Skeletal muscle tissue (tissue), 4 donors: Measurements from ENCODE around the gene SGMS2. TPM values are rescaled to one million over a fixed set of nuclear protein-coding genes. Genes with fewer than 3 reads are reported as not detected.

ENCODE experiments used
- H3K27ac ChIP-seq: one replicate; pipeline ENCODE4 v1.7.0; 2013; ENCODE audit warnings: mild to moderate bottlenecking, low read depth, low read length, inconsistent platforms
- H3K27me3 ChIP-seq, 3 donors: one replicate each; pipeline ENCODE4 v1.7.0; 2013; ENCODE audit warnings: low read length in 3 of 3; ENCODE audit not compliant: control insufficient read depth in 3 of 3, insufficient read depth in 3 of 3
- H3K36me3 ChIP-seq, 3 donors: one replicate each; pipeline ENCODE4 v1.7.0; 2013; ENCODE audit warnings: low read length in 3 of 3; ENCODE audit not compliant: control insufficient read depth in 3 of 3, insufficient read depth in 3 of 3
- H3K4me1 ChIP-seq, 3 donors: one replicate each; pipeline ENCODE4 v1.7.0; 2013; ENCODE audit warnings: low read length in 3 of 3, mild to moderate bottlenecking in 3 of 3; ENCODE audit not compliant: control insufficient read depth in 3 of 3, insufficient read depth in 3 of 3
- H3K4me3 ChIP-seq, 3 donors: one replicate each; pipeline ENCODE4 v1.7.0; 2013; ENCODE audit warnings: low read length in 3 of 3
- H3K9ac ChIP-seq, 3 donors: one replicate each; pipeline ENCODE4 v1.7.0; 2013; ENCODE audit warnings: low read length in 3 of 3, mild to moderate bottlenecking in 3 of 3, moderate library complexity in 2 of 3, low read depth in 1 of 3
- H3K9me3 ChIP-seq, 3 donors: one replicate each; pipeline ENCODE4 v1.7.0; 2013; ENCODE audit warnings: low read length in 3 of 3; ENCODE audit not compliant: control insufficient read depth in 3 of 3
- total RNA-seq: library from RNA; depleted of rRNA; stranded (reverse); fragments of >200 nt; gene quantifications from one replicate; pipeline ENCODE4 v1.2.3, GENCODE V29; 2014
- donor health status: Osteomylitis.

The SGMS2 gene
- total RNA-seq, 1 donor from 2014 or later, result 13.0 TPM

GRCh38 chr4:107862658-107863057 lies 37.9 kb downstream of the SGMS2 start:
- no peak overlapping the region for H3K4me3 ChIP-seq
- peaks cover 0 to 3% (median 0%) of the 10 kb centered on the region in 3 donors for H3K36me3 ChIP-seq
- no peaks in the 10 kb centered on the region for H3K9me3 ChIP-seq
- no peak overlapping the region for H3K9ac ChIP-seq
- peaks cover 2 to 22% (median 5%) of the 10 kb centered on the region in 3 donors for H3K4me1 ChIP-seq
- no peaks in the 10 kb centered on the region for H3K27me3 ChIP-seq
- H3K27ac ChIP-seq, result no peak overlapping the region

DNA sequence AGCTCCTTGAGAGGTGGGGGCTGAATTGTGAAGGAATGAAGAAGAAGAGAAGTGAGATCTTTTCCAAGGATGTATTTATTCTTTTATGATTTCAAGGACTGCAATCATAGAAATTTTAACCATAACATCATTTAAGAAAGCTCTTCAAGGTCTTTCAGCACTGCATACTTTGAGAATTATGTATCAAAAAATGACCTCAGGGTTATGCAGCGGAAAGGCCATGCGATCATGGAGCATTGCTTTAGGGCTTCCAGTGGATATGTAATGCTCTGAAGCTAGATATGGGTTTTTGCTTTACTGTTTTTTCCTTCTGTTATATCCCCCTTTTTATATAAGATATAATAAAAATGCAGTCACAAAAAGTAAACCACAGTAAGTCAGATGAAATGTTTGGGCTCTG lies 38.7 kb downstream of the SGMS2 start:
- H3K27ac ChIP-seq, result no peak overlapping the region
- H3K4me3 ChIP-seq, result no peak overlapping the region
- peaks cover 0 to 3% (median 0%) of the 10 kb centered on the region in 3 donors for H3K36me3 ChIP-seq
- H3K9me3 ChIP-seq, result no peaks in the 10 kb centered on the region
- H3K9ac ChIP-seq, result no peak overlapping the region
- H3K27me3 ChIP-seq, result no peaks in the 10 kb centered on the region
- H3K4me1 ChIP-seq, result peaks cover 0 to 15% (median 4%) of the 10 kb centered on the region in 3 donors

DNA sequence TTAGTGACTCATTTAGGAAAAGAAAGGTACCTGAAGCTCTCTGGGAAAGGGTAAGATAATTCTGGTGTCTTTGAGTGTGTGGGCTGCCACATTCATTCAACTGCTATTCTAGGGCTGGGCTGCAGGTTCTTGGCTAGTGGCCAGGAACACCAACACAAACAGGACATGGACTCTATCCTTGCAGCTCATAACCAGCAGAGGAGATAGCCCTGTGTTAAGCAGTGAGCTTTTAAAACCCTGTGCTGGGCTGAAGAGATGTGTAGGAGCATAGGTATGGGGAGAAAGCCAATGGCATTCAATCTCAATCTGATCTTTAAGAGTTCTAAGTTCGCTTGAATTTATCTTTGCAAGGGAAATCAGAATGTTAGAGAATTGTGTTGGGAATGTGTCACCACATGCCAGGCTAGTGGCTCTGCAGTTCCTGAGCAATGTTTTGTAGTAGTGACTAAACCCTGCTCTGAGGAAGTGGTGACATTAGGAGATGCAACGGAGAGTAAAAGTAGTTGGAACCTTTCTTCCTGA lies 39.2 kb downstream of the SGMS2 start:
- H3K9ac ChIP-seq, result no peak overlapping the region
- H3K4me1 ChIP-seq, result peaks cover 0 to 15% (median 4%) of the 10 kb centered on the region in 3 donors
- no peak overlapping the region for H3K27ac ChIP-seq
- H3K4me3 ChIP-seq, result no peak overlapping the region
- no peaks in the 10 kb centered on the region for H3K9me3 ChIP-seq
- no peaks in the 10 kb centered on the region for H3K27me3 ChIP-seq
- H3K36me3 ChIP-seq, result peaks cover 0 to 3% (median 0%) of the 10 kb centered on the region in 3 donors

DNA sequence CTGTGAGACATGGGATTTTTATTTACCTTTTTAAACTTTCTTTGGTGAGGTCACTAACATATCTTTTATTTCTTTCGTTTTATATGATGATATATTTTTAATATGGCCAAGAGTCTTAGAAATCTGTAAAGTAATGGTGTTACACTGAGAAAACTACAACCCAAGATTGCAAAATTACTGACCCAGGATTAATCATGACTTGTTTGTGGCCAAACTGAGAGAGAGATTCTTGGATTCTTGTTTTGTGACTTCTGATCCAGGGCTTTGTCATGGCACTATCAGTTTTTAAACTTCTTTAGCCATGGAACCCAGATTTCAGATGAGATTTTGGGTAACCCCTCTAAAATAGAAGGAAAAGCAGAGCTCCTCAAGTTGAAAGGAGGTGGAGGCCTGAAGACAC lies 42.0 kb downstream of the SGMS2 start:
- H3K36me3 ChIP-seq, result no peaks in the 10 kb centered on the region
- no peak overlapping the region for H3K27ac ChIP-seq
- H3K27me3 ChIP-seq, result no peaks in the 10 kb centered on the region
- H3K9me3 ChIP-seq, result no peaks in the 10 kb centered on the region
- no peak overlapping the region for H3K4me3 ChIP-seq
- H3K4me1 ChIP-seq, result peaks cover 0 to 15% (median 4%) of the 10 kb centered on the region in 3 donors
- H3K9ac ChIP-seq, result no peak overlapping the region

DNA sequence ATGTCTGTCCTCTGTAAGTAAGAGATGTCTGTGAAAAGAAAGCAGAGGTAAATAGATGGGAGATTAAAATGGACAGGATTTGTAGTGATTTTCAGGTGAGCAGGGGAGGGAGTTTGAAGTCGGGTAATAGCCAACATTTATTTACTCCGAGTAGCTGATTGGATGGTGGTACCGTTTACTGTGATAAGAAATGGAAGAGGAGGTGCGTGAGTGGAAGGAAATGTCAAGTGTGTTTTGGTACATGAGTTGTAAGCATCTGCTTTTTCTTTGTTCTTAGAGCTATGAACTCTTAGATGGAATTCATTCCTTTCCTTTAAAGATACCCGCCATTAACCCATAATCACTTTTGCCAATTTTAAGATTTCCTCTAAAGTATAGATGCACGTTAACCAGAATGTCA lies 45.5 kb downstream of the SGMS2 start:
- Histone ChIP-seq H3K27me3 (no peaks in the 10 kb centered on the region), H3K9ac (no peak overlapping the region), H3K4me1 (no peaks in the 10 kb centered on the region), H3K9me3 (no peaks in the 10 kb centered on the region), H3K36me3 (no peaks in the 10 kb centered on the region), H3K27ac (no peak overlapping the region), H3K4me3 (no peak overlapping the region)

- Histone ChIP-seq H3K27ac (no peak overlapping the region), H3K4me1 (no peaks in the 10 kb centered on the region), H3K4me3 (no peak overlapping the region), H3K9ac (no peak overlapping the region), H3K9me3 (no peaks in the 10 kb centered on the region), H3K36me3 (no peaks in the 10 kb centered on the region), H3K27me3 (no peaks in the 10 kb centered on the region)
Observed at GRCh38 chr4:107870916-107871786, 46.4 kb downstream of the SGMS2 start.

GRCh38 chr4:107874024-107874423 lies 49.3 kb downstream of the SGMS2 start:
- no peak overlapping the region for H3K27ac ChIP-seq
- H3K9me3 ChIP-seq, result no peaks in the 10 kb centered on the region
- H3K36me3 ChIP-seq, result peaks cover 0 to 3% (median 0%) of the 10 kb centered on the region in 3 donors
- no peaks in the 10 kb centered on the region for H3K4me1 ChIP-seq
- H3K27me3 ChIP-seq, result no peaks in the 10 kb centered on the region
- H3K9ac ChIP-seq, result no peak overlapping the region
- H3K4me3 ChIP-seq, result no peak overlapping the region

DNA sequence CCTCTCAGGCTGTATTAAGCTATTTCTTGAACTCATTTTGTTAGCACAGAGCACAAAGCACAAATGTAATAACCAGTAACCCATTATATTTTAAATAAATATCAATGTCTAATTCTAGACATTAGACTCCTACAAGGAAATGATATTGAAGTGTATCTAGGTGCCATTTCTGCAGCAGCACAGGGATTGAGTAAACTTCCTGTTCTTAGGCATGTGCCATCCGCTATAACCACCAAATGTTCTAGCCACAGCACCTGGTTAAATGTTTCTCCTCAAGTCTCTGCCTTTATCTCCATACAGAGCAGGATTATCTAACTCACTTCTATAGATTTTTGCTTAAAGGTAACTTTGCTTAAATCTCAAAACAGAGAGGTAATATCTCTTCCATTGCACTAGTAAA lies 51.4 kb downstream of the SGMS2 start:
- H3K9ac ChIP-seq, result no peak overlapping the region
- no peak overlapping the region for H3K4me3 ChIP-seq
- H3K36me3 ChIP-seq, result peaks cover 0 to 3% (median 0%) of the 10 kb centered on the region in 3 donors
- no peaks in the 10 kb centered on the region for H3K27me3 ChIP-seq
- no peaks in the 10 kb centered on the region for H3K4me1 ChIP-seq
- no peaks in the 10 kb centered on the region for H3K9me3 ChIP-seq
- no peak overlapping the region for H3K27ac ChIP-seq

DNA sequence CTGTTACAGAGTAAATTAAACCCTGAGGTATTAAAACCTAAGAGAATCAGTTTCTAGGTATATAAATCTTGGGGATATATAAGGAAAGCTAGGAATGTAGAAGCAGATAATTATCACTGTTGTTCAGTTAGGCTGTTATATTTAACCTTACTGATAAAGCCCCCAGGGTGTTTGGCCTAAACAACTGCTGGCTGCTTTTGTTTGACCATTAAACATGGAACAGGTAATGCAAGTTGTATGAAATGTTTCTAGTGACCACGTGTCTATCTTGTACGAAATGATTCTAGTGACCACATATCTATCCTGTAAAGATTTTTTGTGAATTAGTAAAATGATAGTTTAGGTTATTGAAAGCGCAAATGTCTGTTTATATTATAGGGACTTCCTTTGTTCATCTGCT lies 52.6 kb downstream of the SGMS2 start:
- H3K27me3 ChIP-seq, result no peaks in the 10 kb centered on the region
- no peak overlapping the region for H3K4me3 ChIP-seq
- no peaks in the 10 kb centered on the region for H3K4me1 ChIP-seq
- no peak overlapping the region for H3K27ac ChIP-seq
- H3K9ac ChIP-seq, result no peak overlapping the region
- H3K36me3 ChIP-seq, result peaks cover 0 to 3% (median 0%) of the 10 kb centered on the region in 3 donors
- no peaks in the 10 kb centered on the region for H3K9me3 ChIP-seq

DNA sequence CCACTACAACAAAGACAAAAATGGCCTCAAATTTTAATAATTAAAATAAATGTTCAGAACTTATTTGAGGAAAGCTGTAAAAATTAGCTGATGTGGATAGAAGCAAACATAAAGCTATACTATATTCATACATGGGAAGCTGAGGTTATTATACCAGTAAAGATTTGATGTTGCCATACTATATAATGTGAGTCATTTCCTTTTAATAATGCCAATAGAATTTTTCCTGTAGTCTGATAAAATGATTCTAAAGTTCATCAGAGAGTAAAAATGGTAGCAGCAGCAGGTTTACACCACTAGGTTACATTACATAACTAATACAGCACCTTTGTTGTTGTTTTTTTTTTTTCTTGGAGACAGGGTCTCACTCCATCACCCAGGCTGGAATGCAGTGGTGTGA lies 61.1 kb downstream of the SGMS2 start:
- Histone ChIP-seq H3K36me3 (no peaks in the 10 kb centered on the region), H3K4me3 (no peak overlapping the region), H3K27me3 (no peaks in the 10 kb centered on the region), H3K9me3 (no peaks in the 10 kb centered on the region), H3K27ac (no peak overlapping the region), H3K9ac (no peak overlapping the region), H3K4me1 (no peaks in the 10 kb centered on the region)
